AG10803 (cell line): ENCODE results near the gene TEX55.
"Not testable (repeated sequence)": the region's sequence is repeated elsewhere in the genome, so short reads cannot be mapped to it uniquely, and the experiment has no call there.

Experiments used
- DNase-seq: peaks from one replicate; pipeline ENCODE4 v3.0.0; 2010; ENCODE audit warnings: low read depth
- H3K4me3 ChIP-seq: 2 replicates; pipeline ENCODE4 v1.5.1; 2011; ENCODE audit warnings: mild to moderate bottlenecking, low read length, control low read depth
- CTCF ChIP-seq: conservative IDR thresholded peaks from 2 replicates; pipeline ENCODE4 v1.5.1; 2011; ENCODE audit warnings: mild to moderate bottlenecking, low read length, control low read depth, inconsistent platforms

Gene TEX55

GRCh38 chr3:119160815-119161214 is 14.8 kb downstream of the TEX55 start:
- H3K4me3 ChIP-seq: no peak overlapping the region
- no peak for TF ChIP-seq CTCF
- DNase-seq: no peak

GRCh38 chr3:119161240-119161639 is 15.3 kb downstream of the TEX55 start:
- DNase-seq: no peak
- H3K4me3 ChIP-seq: no peak overlapping the region
- TF ChIP-seq CTCF: no peak

- not testable (repeated sequence) for H3K4me3 ChIP-seq, DNase-seq
These were observed 18.8 kb downstream of the TEX55 start for GRCh38 chr3:119164745-119165144.

GRCh38 chr3:119170821-119171220 is 24.9 kb downstream of the TEX55 start:
- no peak for TF ChIP-seq CTCF
- DNase-seq: no peak

GRCh38 chr3:119173325-119173724 is 27.4 kb downstream of the TEX55 start, which contains the start of gene UPK1B:
TSS of gene UPK1B (plus strand) at chr3:119173598. CDS start at chr3:119186742, 13,144 bp downstream.
- no peak for TF ChIP-seq CTCF
- no peak within 1 kb of the TSS for H3K4me3 ChIP-seq
- no peak for DNase-seq

More at GRCh38 chr3:119170821-119171220, 24.9 kb downstream of the TEX55 start:
- no peak overlapping the region for H3K4me3 ChIP-seq

GRCh38 chr3:119175872-119176756 is 30.1 kb downstream of the TEX55 start:
- H3K4me3 ChIP-seq: no peak overlapping the region
- no peak for TF ChIP-seq CTCF
- DNase-seq: peak; percentile 37

GRCh38 chr3:119176778-119177177 is 30.8 kb downstream of the TEX55 start:
- TF ChIP-seq CTCF: no peak
- DNase-seq: no peak
- H3K4me3 ChIP-seq: no peak overlapping the region
